Trophoblast cell (in vitro differentiated cells and primary cell): ENCODE measurements around the gene OR6B1.
"Not testable (repeated sequence)": the region's sequence is repeated elsewhere in the genome, so short reads cannot be mapped to it uniquely, and the experiment has no call there.

Experiments
- DNase-seq, 2 donors: peaks; one replicate each; pipeline ENCODE4 v3.0.0-alpha.2; 2016
- H2AFZ ChIP-seq: 2 replicates; pipeline ENCODE4 v1.6.1; 2013; ENCODE audit warnings: low read length, moderate library complexity, mild to moderate bottlenecking; ENCODE audit not compliant: insufficient read depth, poor library complexity
- H2AK5ac ChIP-seq: 2 replicates; pipeline ENCODE4 v1.6.1; 2013; ENCODE audit warnings: mild to moderate bottlenecking, low read length
- H2BK120ac ChIP-seq: 2 replicates; pipeline ENCODE4 v1.6.1; 2013; ENCODE audit warnings: low read length, mild to moderate bottlenecking, moderate library complexity; ENCODE audit not compliant: insufficient read depth, poor library complexity
- H2BK12ac ChIP-seq: 2 replicates; pipeline ENCODE4 v1.6.1; 2013; ENCODE audit warnings: mild to moderate bottlenecking, low read length, moderate library complexity
- H2BK5ac ChIP-seq: 2 replicates; pipeline ENCODE4 v1.6.1; 2013; ENCODE audit warnings: low read length, low read depth, moderate library complexity, mild to moderate bottlenecking; ENCODE audit not compliant: poor library complexity
- H3K14ac ChIP-seq: 2 replicates; pipeline ENCODE4 v1.6.1; 2013; ENCODE audit warnings: mild to moderate bottlenecking, low read length
- H3K18ac ChIP-seq: 2 replicates; pipeline ENCODE4 v1.6.1; 2013; ENCODE audit warnings: mild to moderate bottlenecking, low read length
- H3K23ac ChIP-seq: 2 replicates; pipeline ENCODE4 v1.6.1; 2013; ENCODE audit warnings: low read length
- H3K27ac ChIP-seq: 2 replicates; pipeline ENCODE4 v1.5.1; 2013; ENCODE audit warnings: low read depth, mild to moderate bottlenecking, inconsistent platforms, low read length, moderate library complexity
- H3K27me3 ChIP-seq: 2 replicates; pipeline ENCODE4 v1.6.1; 2013; ENCODE audit warnings: inconsistent platforms, mild to moderate bottlenecking, low read length, moderate library complexity; ENCODE audit not compliant: insufficient read depth
- H3K36me3 ChIP-seq, 2 experiments: 1 replicate in 1 of 2; 2 replicates in 1 of 2; pipeline ENCODE4 v1.6.1; 2013; ENCODE audit warnings: low read length in 2 of 2, mild to moderate bottlenecking in 2 of 2, moderate library complexity in 1 of 2; ENCODE audit not compliant: insufficient read depth in 2 of 2, control insufficient read depth in 1 of 2
- H3K4ac ChIP-seq: 2 replicates; pipeline ENCODE4 v1.6.1; 2013; ENCODE audit warnings: low read depth, mild to moderate bottlenecking, low read length, moderate library complexity
- H3K4me1 ChIP-seq, 2 experiments: 1 replicate in 1 of 2; 2 replicates in 1 of 2; pipeline ENCODE4 v1.6.1; 2013; ENCODE audit warnings: low read length in 2 of 2, mild to moderate bottlenecking in 2 of 2, moderate library complexity in 1 of 2; ENCODE audit not compliant: insufficient read depth in 2 of 2, control insufficient read depth in 1 of 2
- H3K4me2 ChIP-seq: 2 replicates; pipeline ENCODE4 v1.6.1; 2013; ENCODE audit warnings: inconsistent platforms, mild to moderate bottlenecking, low read length, moderate library complexity
- H3K4me3 ChIP-seq: 2 replicates; pipeline ENCODE4 v1.5.1; 2013; ENCODE audit warnings: mild to moderate bottlenecking, low read depth, low read length, inconsistent platforms
- H3K79me1 ChIP-seq: one replicate; pipeline ENCODE4 v1.6.1; 2013; ENCODE audit warnings: low read length
- H3K79me2 ChIP-seq: 2 replicates; pipeline ENCODE4 v1.6.1; 2013; ENCODE audit warnings: low read length, mild to moderate bottlenecking; ENCODE audit not compliant: control insufficient read depth, insufficient read depth, poor library complexity
- H3K9ac ChIP-seq: 2 replicates; pipeline ENCODE4 v1.6.1; 2013; ENCODE audit warnings: mild to moderate bottlenecking, low read length
- H3K9me3 ChIP-seq: 2 replicates; pipeline ENCODE4 v1.6.1; 2013; ENCODE audit warnings: low read depth, mild to moderate bottlenecking, control low read depth, inconsistent platforms, low read length; ENCODE audit not compliant: insufficient read depth
- H4K12ac ChIP-seq: 2 replicates; pipeline ENCODE4 v1.6.1; 2013; ENCODE audit warnings: low read depth, mild to moderate bottlenecking, low read length, moderate library complexity
- H4K8ac ChIP-seq: 2 replicates; pipeline ENCODE4 v1.6.1; 2013; ENCODE audit warnings: low read depth, mild to moderate bottlenecking, low read length, moderate library complexity
- H4K91ac ChIP-seq: one replicate; pipeline ENCODE4 v1.6.1; 2013; ENCODE audit warnings: low read depth, mild to moderate bottlenecking, low read length, moderate library complexity
- WGBS: extraction: QIAGEN DNeasy Blood & Tissue Kit; methylation state at CpG from one replicate; pipeline ENCODE4 v1.1.7; 2013; ENCODE audit warnings: missing lambda C conversion rate; ENCODE audit not compliant: insufficient read length, insufficient coverage; ENCODE audit errors: extremely low coverage; 5-methylcytosine and 5-hydroxymethylcytosine counted together

Gene OR6B1

DNA sequence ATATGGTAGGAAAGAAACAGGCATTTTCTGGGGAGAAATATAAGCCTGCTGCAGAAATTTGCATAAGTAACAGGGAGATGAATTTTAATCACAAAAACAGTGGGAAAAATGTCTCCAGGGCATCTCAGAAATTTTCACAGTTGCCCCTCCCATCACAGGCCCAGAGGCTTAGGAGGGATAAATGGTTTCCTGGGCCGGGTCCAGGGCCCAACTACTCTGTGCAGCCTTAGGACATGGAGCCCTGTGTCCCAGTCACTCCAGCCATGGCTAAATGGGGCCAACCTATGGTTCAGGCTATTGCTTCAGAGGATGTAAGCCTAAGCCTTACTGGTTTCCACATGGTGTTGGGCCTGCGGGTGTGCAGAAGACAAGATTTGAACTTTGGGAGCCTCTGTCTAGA, 9.2 kb downstream of the OR6B1 start:
- Histone ChIP-seq H3K14ac (no peak overlapping the region), H3K9me3 (peaks cover 5% of the 10 kb centered on the region), H2AK5ac (no peak overlapping the region), H3K4ac (no peak overlapping the region), H3K36me3 (peaks cover 0 to 3% of the 10 kb centered on the region in 2 experiments), H3K4me1 (no peaks in the 10 kb centered on the region), H4K12ac (no peak overlapping the region), H3K79me1 (no peaks in the 10 kb centered on the region), H3K18ac (no peak overlapping the region), H4K8ac (no peak overlapping the region), H3K23ac (no peak overlapping the region), H3K4me2 (no peak overlapping the region), H3K4me3 (no peak overlapping the region), H2BK12ac (no peak overlapping the region), H3K27ac (no peak overlapping the region), H2AFZ (no peak overlapping the region), H3K9ac (no peak overlapping the region), H4K91ac (no peak overlapping the region), H3K79me2 (no peaks in the 10 kb centered on the region), H3K27me3 (no peaks in the 10 kb centered on the region), H2BK120ac (no peak overlapping the region), H2BK5ac (no peak overlapping the region)
- no CpG with 5 or more reads among the region's 2 CpGs for WGBS
- DNase-seq: no peak

DNA sequence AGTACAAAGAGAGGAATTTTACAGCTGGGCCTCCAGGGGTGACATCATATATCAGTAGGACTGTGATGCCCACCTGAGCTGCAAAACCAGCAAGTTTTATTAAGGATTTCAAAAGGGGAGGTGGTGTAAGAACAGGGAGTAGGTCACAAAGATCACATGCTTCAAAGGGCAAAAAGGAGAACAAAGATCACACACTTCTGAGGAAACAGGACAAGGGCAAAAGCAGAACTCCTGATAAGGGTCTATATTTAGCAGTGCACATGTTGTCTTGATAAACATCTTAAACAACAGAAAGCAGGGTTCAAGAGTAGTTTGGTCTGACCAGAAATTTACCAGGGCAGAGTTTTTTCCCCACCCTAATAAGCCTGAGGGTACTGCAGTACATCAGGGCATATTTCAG, 9.9 kb downstream of the OR6B1 start:
- not testable (repeated sequence) for H3K18ac ChIP-seq, H3K9me3 ChIP-seq, H3K23ac ChIP-seq, H2BK120ac ChIP-seq, H3K79me1 ChIP-seq, H2AK5ac ChIP-seq, H3K9ac ChIP-seq, H3K4me3 ChIP-seq, H4K8ac ChIP-seq, H3K79me2 ChIP-seq, H3K36me3 ChIP-seq, H3K14ac ChIP-seq, H3K4me1 ChIP-seq, H4K12ac ChIP-seq, H2BK5ac ChIP-seq, H2AFZ ChIP-seq, H3K27me3 ChIP-seq, H3K4ac ChIP-seq, H3K4me2 ChIP-seq, DNase-seq, H3K27ac ChIP-seq, H4K91ac ChIP-seq, H2BK12ac ChIP-seq

DNA sequence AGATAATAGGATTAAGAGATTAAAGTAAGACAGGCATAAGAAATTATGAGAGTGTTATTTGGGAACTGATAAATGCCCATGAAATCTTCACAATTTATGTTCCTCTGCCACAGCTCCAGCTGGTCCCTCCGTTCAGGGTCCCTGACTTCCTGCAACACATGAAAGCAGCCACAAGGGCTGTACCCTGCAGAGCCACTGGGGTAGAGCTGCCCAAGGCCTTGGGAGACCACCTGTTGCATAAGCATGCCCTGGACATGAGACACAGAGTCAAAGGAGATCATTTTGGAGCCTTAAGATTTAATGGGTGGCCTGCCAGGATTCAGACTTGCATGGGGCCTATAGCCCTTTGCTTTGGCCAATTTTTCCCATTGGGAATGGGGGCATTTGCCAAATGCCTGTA, 10.7 kb downstream of the OR6B1 start:
- H3K9ac ChIP-seq, H3K27ac ChIP-seq, H2BK5ac ChIP-seq, DNase-seq, H3K4ac ChIP-seq, H2AK5ac ChIP-seq, H2BK12ac ChIP-seq, H3K36me3 ChIP-seq, H3K4me1 ChIP-seq, H3K9me3 ChIP-seq, H3K4me2 ChIP-seq, H3K23ac ChIP-seq, H4K91ac ChIP-seq, H3K18ac ChIP-seq, H3K27me3 ChIP-seq, H2AFZ ChIP-seq, H4K8ac ChIP-seq, H3K14ac ChIP-seq, H3K79me2 ChIP-seq, H4K12ac ChIP-seq, H2BK120ac ChIP-seq, H3K79me1 ChIP-seq, H3K4me3 ChIP-seq: not testable (repeated sequence)
- WGBS: no CpG with 5 or more reads among the region's 1 CpG

DNA sequence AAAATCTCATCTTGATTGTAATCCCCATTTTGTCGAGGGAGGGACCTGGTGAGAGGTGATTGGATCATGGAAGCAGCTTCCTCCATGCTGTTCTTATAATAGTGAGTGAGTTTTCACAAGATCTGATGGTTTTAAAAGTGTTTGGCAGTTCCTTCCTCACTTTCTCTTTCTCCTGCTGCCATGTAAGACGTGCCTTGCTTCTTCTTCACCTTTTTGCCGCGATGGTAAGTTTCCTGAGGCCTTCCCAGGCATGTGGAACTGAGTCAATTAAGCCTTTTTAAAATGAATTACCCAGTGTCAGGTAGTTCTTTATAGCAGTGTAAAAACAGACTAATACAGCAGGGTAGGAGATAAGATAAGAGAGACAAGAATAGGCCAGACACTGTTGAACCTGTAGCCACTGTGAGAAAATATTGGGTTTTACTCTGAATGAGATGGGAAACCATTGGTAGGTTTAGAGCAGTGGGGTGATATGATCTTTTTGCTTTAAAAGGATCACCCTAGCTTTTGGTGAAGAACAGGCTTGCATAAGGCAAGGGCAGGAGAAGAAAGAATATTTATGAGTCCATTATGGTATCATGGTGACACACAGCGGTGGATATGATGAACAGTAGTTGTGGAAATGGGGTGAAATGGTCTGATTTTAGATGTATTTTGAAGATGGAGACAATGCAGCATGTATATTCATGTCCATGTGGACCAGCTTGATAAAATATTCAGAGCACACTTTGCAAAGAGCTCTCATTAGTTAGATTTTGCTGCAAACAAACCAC, 11.5 kb downstream of the OR6B1 start:
- no peak overlapping the region for H3K4me2 ChIP-seq
- H2BK12ac ChIP-seq: no peak overlapping the region
- no peak overlapping the region for H3K23ac ChIP-seq
- H3K9me3 ChIP-seq: peaks cover 5% of the 10 kb centered on the region
- no peak overlapping the region for H2BK120ac ChIP-seq
- H3K18ac ChIP-seq: no peak overlapping the region
- H3K9ac ChIP-seq: no peak overlapping the region
- H3K36me3 ChIP-seq: peaks cover 0 to 3% of the 10 kb centered on the region in 2 experiments
- no CpG with 5 or more reads among the region's 5 CpGs for whole genome bisulfite sequencing
- no peak overlapping the region for H4K8ac ChIP-seq
- no peaks in the 10 kb centered on the region for H3K79me1 ChIP-seq
- no peak overlapping the region for H3K14ac ChIP-seq
- H2BK5ac ChIP-seq: no peak overlapping the region
- no peak for DNase-seq
- H4K91ac ChIP-seq: no peak overlapping the region
- no peaks in the 10 kb centered on the region for H3K27me3 ChIP-seq
- no peaks in the 10 kb centered on the region for H3K4me1 ChIP-seq
- H3K27ac ChIP-seq: no peak overlapping the region
- H2AFZ ChIP-seq: no peak overlapping the region
- H4K12ac ChIP-seq: no peak overlapping the region
- H3K4ac ChIP-seq: no peak overlapping the region
- H3K4me3 ChIP-seq: no peak overlapping the region
- H2AK5ac ChIP-seq: no peak overlapping the region
- no peaks in the 10 kb centered on the region for H3K79me2 ChIP-seq
